Aorta (tissue), 5 donors: Measurements from ENCODE around the gene ERBIN. TPM values are rescaled to one million over a fixed set of nuclear protein-coding genes. Genes with fewer than 3 reads are reported as not detected.
"Not testable (repeated sequence)": the region's sequence is repeated elsewhere in the genome, so short reads cannot be mapped to it uniquely, and the experiment has no call there.

Source experiments
- ATAC-seq: fragments of 200-7000 bp; cut with Tn5 transposase; one replicate; pipeline ENCODE4 v1.9.1; 2022; ENCODE audit warnings: moderate library complexity; ENCODE audit not compliant: low FRiP score
- DNase-seq, 2 donors: peaks; one replicate each; pipeline ENCODE4 v3.0.0-alpha.2; 2020
- H3K27ac ChIP-seq, 2 donors: one replicate each; pipeline ENCODE4 v1.5.1; 2013; ENCODE audit warnings: low read length in 2 of 2, mild to moderate bottlenecking in 2 of 2, moderate library complexity in 2 of 2, control low read depth in 1 of 2, inconsistent platforms in 1 of 2, low read depth in 1 of 2
- H3K27me3 ChIP-seq, 2 donors: one replicate each; pipeline ENCODE4 v1.6.1; 2013; ENCODE audit warnings: control low read depth in 1 of 2, low read length in 1 of 2, mild to moderate bottlenecking in 1 of 2, moderate library complexity in 1 of 2; ENCODE audit not compliant: insufficient read depth in 2 of 2, control insufficient read depth in 1 of 2
- H3K36me3 ChIP-seq, 2 donors: one replicate each; pipeline ENCODE4 v1.6.1; 2013; ENCODE audit warnings: control low read depth in 1 of 2, low read length in 1 of 2, mild to moderate bottlenecking in 1 of 2; ENCODE audit not compliant: insufficient read depth in 2 of 2, control insufficient read depth in 1 of 2
- H3K4me1 ChIP-seq, 2 donors: one replicate each; pipeline ENCODE4 v1.6.1; 2013; ENCODE audit warnings: low read length in 2 of 2, control low read depth in 1 of 2, mild to moderate bottlenecking in 1 of 2, moderate library complexity in 1 of 2; ENCODE audit not compliant: insufficient read depth in 2 of 2, control insufficient read depth in 1 of 2
- H3K4me3 ChIP-seq, 2 donors: one replicate each; pipeline ENCODE4 v1.5.1; 2013; ENCODE audit warnings: low read length in 2 of 2, control low read depth in 1 of 2, mild to moderate bottlenecking in 1 of 2
- H3K9me3 ChIP-seq: one replicate; pipeline ENCODE4 v1.6.1; 2013; ENCODE audit warnings: mild to moderate bottlenecking, low read length; ENCODE audit not compliant: control insufficient read depth
- WGBS, 2 donors: extraction: QIAGEN DNeasy Blood & Tissue Kit; methylation state at CpG; one replicate each; pipeline ENCODE4 v1.1.7; 2013; 5-methylcytosine and 5-hydroxymethylcytosine counted together
- intact Hi-C, 2 donors: fragments of 100-400 bp; cut with DNase I; formaldehyde crosslinking; loops; one replicate each; pipeline versions ENCODE4 v1.14.2 to v1.15.0; 2022
- polyA plus RNA-seq, 2 donors: library from polyadenylated mRNA; stranded (reverse); fragments of 200-250 nt; gene quantifications; one replicate each; pipeline ENCODE4 v1.2.3, GENCODE V29; 2013
- total RNA-seq, 2 donors: library from RNA; stranded (reverse); fragmentation: NEBNext Ultra II Directional; extraction: Animal tissue kit (Norgen Biotek cat#: 25700); gene quantifications; one replicate each; pipeline ENCODE4 v1.2.1, GENCODE V29; 2021
- donor health status: healthy with polysubstance abuse.
- donor health status: Bipolar disorder and iron deficiency.
- donor health status: DM: no; HTN: no; CAD: no.
- donor health status: DM: no; HTN: no; CAD: no.
- donor health status: DM: yes; HTN: yes; CAD: no.

ERBIN gene
- total and polyA plus RNA-seq, 4 donors: 15.2 to 78.6 (median 40.6) TPM

GRCh38 chr5:65938256-65938655 lies 11.9 kb downstream of the ERBIN start:
- WGBS, 2 donors: 95 to 97% methylated on average over 5 of the region's 5 CpGs
- Histone ChIP-seq H3K27ac (no peak overlapping the region), H3K9me3 (no peaks in the 10 kb centered on the region), H3K27me3 (no peaks in the 10 kb centered on the region), H3K36me3 (no peaks in the 10 kb centered on the region), H3K4me1 (peaks cover 0 to 7% of the 10 kb centered on the region in 2 donors), H3K4me3 (no peak overlapping the region)
- no peak for DNase-seq
- no peak for ATAC-seq
- intact Hi-C loops: no loop called here

GRCh38 chr5:65943771-65944170 lies 17.4 kb downstream of the ERBIN start:
- Histone ChIP-seq H3K9me3 (no peaks in the 10 kb centered on the region), H3K27ac (no peak overlapping the region), H3K27me3 (no peaks in the 10 kb centered on the region), H3K36me3 (no peaks in the 10 kb centered on the region), H3K4me1 (no peaks in the 10 kb centered on the region), H3K4me3 (no peak overlapping the region)
- ATAC-seq: no peak
- WGBS, 2 donors: 94 to 97% methylated on average over 5 of the region's 5 CpGs
- intact Hi-C loops: no loop called here
- no peak for DNase-seq

- H3K36me3 ChIP-seq: no peaks in the 10 kb centered on the region
These were observed 19.9 kb downstream of the ERBIN start for GRCh38 chr5:65946198-65946745.

GRCh38 chr5:65948115-65948747 lies 21.9 kb downstream of the ERBIN start:
- no peaks in the 10 kb centered on the region for H3K27me3 ChIP-seq
- ATAC-seq (no peak), DNase-seq (no peak)
- peaks cover 0 to 2% of the 10 kb centered on the region in 2 donors for H3K4me1 ChIP-seq
- WGBS, 2 donors: 90 to 94% methylated on average over 4 of the region's 4 CpGs
- H3K9me3 ChIP-seq: no peaks in the 10 kb centered on the region
- H3K27ac ChIP-seq: no peak overlapping the region
- intact Hi-C loops: no loop called here
- H3K36me3 ChIP-seq: no peaks in the 10 kb centered on the region
- H3K4me3 ChIP-seq: no peak overlapping the region

More at GRCh38 chr5:65946198-65946745, 19.9 kb downstream of the ERBIN start:
- WGBS, 2 donors: 98 to 100% methylated on average over 2 of the region's 2 CpGs
- ATAC-seq: no peak
- Histone ChIP-seq H3K27ac (no peak overlapping the region), H3K9me3 (no peaks in the 10 kb centered on the region), H3K4me3 (no peak overlapping the region), H3K4me1 (no peaks in the 10 kb centered on the region), H3K27me3 (no peaks in the 10 kb centered on the region)
- intact Hi-C loops: no loop called here
- no peak for DNase-seq

GRCh38 chr5:65951330-65951729 lies 25.0 kb downstream of the ERBIN start:
- 65 to 70% methylated on average over 3 of the region's 3 CpGs for WGBS, 2 donors
- H3K4me3 ChIP-seq: no peak overlapping the region
- H3K9me3 ChIP-seq: no peaks in the 10 kb centered on the region
- DNase-seq: no peak
- peaks cover 2 to 4% of the 10 kb centered on the region in 2 donors for H3K4me1 ChIP-seq
- no peaks in the 10 kb centered on the region for H3K27me3 ChIP-seq
- intact Hi-C loops: no loop called here
- H3K27ac ChIP-seq: no peak overlapping the region
- no peaks in the 10 kb centered on the region for H3K36me3 ChIP-seq
- ATAC-seq: no peak

GRCh38 chr5:65952259-65952658 lies 25.9 kb downstream of the ERBIN start:
- intact Hi-C loops: no loop called here
- no peaks in the 10 kb centered on the region for H3K9me3 ChIP-seq
- 12 to 25% methylated on average over 1 of the region's 1 CpG for WGBS, 2 donors
- no peaks in the 10 kb centered on the region for H3K27me3 ChIP-seq
- H3K27ac ChIP-seq: no peak overlapping the region
- H3K4me3 ChIP-seq: no peak overlapping the region
- H3K4me1 ChIP-seq: peaks cover 2 to 4% of the 10 kb centered on the region in 2 donors
- DNase-seq (no peak), ATAC-seq (no peak)
- H3K36me3 ChIP-seq: no peaks in the 10 kb centered on the region

GRCh38 chr5:65954200-65954599 lies 27.8 kb downstream of the ERBIN start:
- 88 to 90% methylated on average over 3 of the region's 3 CpGs for WGBS, 2 donors
- no peak overlapping the region for H3K4me3 ChIP-seq

GRCh38 chr5:65955746-65956145 lies 29.4 kb downstream of the ERBIN start:
- Histone ChIP-seq H3K4me1 (peaks cover 2 to 8% of the 10 kb centered on the region in 2 donors), H3K27me3 (no peaks in the 10 kb centered on the region), H3K4me3 (no peak overlapping the region), H3K27ac (no peak overlapping the region), H3K36me3 (no peaks in the 10 kb centered on the region), H3K9me3 (no peaks in the 10 kb centered on the region)
- ATAC-seq: no peak
- WGBS, 2 donors: 67 to 70% methylated on average over 3 of the region's 3 CpGs
- no peak for DNase-seq
- intact Hi-C loops: no loop called here

More at GRCh38 chr5:65954200-65954599, 27.8 kb downstream of the ERBIN start:
- H3K27ac ChIP-seq: no peak overlapping the region
- no peaks in the 10 kb centered on the region for H3K9me3 ChIP-seq
- intact Hi-C loops: no loop called here
- H3K4me1 ChIP-seq: peaks cover 2 to 4% of the 10 kb centered on the region in 2 donors
- ATAC-seq (no peak), DNase-seq (no peak)
- H3K36me3 ChIP-seq: no peaks in the 10 kb centered on the region
- H3K27me3 ChIP-seq: no peaks in the 10 kb centered on the region

- H3K4me3 ChIP-seq, H3K4me1 ChIP-seq, H3K9me3 ChIP-seq, H3K36me3 ChIP-seq, intact Hi-C loops, ATAC-seq, DNase-seq, H3K27ac ChIP-seq, H3K27me3 ChIP-seq: not testable (repeated sequence)
- 97 to 98% methylated on average over 22 to 30 of the region's 30 CpGs for WGBS, 2 donors
These were observed 31.3 kb downstream of the ERBIN start for GRCh38 chr5:65957703-65958102.
